Dedifferentiated amniotic fluid mesenchymal stem cell (primary cell): ENCODE measurements around the gene GUCD1.
A peak's percentile ranks its signal among the peaks of the same experiment; 100 is the strongest.
"Not testable (repeated sequence)": the region's sequence is repeated elsewhere in the genome, so short reads cannot be mapped to it uniquely, and the experiment has no call there.

Source experiments
- DNase-seq: peaks from one replicate; pipeline ENCODE4 v3.0.0-alpha.2; 2016; ENCODE audit errors: extremely low spot score

The GUCD1 gene

DNA sequence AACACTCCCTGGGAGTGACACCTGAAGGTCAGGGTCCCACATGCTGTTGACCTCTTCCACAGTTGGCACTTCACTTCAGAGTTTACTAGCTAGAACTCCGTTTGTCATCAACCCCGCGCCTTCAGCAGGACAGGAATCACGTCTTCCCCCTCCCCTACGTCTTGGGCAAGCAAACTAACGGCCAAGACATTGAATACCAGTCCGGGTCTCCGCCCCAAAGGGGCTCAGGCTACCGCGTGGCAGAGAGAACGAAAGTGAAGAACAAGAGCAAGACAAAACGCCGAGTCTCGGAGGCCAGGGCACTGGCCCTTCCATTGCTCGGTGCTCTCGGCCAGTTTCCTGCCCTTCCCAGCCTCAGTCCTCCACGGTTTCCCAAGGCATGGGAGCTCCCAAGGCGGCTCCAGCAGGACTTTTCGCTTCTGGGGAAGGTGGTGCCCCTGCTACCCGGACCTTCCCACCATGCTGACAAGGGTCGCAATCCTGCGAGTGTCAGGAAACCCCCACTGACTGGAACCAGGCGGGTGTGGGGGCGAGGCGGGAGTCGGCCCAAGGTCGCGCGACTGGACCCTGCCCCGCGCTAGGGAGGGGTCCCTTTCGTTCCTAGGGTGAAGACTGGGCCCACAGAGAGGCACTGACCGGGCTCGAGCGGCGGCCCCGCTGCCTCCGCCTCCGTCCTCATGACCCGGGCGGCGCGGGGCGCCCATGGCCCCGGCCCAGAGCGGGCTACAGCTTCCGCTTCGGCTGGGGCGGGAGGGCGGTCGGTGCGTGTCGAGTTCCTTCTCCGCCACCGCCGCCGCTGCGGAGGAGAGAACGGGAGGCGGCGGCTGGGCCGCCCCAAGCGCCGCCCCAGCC lies at the start of gene GUCD1:
Gene GUCD1 (minus strand): TSS at position 826 of the 852 bp plus-strand sequence. CDS start 147 bp downstream, at position 679.
- peak; percentile 40 for DNase-seq

DNA sequence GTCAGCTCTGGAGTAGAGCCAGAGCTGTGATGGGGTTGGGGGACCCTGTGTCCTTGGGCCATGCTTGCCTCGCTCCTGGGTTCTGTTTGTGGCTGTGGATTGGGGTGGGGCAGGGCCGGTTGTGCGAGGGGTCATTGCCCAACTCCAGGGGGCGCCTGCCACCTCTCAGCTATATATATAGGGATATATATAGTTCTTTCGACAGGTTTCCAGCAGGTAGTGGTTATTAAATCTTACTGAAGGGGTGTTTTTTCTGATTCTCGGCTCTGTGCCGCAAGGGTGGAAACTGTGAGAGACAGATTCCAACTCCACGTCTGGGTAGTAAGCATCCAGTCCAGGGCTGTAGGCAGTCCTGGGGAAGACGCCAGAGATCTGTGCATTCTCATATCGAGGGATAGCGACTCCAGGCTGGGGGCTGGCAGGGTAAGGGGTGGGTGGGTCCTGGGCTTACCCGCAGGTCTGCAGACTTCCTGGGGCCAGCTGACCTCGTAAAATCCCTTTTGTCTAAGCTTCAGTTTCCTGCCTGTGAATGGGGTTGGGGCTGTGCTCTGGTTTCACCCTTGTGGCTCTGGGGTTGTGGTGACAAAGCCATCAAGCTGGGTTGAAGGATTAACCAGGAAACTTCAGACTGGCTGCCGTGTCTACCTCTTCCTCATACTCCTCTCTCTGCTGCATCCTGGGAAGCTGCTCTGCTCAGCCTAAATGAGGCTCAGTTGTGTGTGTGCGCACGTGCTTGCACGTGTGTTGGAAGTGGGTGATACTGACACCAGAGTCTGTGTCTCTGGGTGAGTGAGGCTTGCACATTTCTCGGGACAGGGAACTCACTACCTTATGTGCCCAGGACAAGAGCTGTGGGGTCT lies 49.1 kb upstream of the GUCD1 start:
- DNase-seq, result not testable (repeated sequence)

DNA sequence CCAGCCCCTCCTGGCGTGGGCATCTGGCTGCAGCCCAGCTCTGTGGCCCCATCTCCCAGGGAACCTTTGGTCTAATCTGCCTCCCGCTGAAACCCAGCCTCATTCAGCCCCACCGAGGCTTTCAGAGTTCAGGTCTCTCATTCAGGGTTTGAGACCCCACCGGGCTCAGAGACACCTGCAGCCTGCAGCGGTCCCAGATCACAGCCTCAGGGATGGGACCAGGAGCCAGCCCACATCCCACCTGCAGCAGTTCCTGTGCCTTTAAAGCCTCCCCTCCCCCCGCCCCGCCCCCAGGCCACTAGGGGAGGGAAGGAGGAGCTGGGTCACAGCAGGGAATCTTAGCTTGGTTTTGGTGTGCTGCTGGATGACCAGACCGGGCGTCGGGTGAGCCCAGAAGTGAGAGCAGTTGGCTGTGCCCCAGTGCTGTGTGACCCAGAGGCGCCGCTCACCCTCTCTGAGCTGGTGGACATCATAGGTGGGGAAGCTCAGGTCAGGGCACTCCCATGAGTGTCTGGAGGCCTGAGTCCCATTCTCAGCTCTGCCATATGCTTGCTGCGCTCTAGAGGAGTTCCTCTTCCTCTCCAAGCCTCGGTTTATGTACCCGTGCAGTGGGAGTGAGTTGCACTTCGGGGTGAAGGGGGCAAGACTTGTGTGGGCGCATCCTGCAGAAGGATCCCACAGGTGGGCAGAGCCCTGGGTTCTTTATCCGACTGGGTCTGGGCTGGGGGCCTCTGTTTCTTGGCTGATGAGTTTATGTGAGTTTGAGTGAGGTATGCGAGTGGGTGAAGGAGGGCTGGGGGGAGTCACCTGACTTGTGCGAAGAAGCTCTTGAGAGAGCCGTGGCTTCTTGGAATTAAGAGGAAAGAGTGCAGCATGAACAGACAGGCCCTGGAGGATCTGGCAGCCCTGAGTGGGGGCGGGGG lies 48.2 kb upstream of the GUCD1 start, which contains the start of gene GGT1:
Gene GGT1 (plus strand): TSS at position 347 of the 923 bp plus-strand sequence. CDS start 7,889 bp downstream, outside the sequence.
- not testable (repeated sequence) for DNase-seq

DNA sequence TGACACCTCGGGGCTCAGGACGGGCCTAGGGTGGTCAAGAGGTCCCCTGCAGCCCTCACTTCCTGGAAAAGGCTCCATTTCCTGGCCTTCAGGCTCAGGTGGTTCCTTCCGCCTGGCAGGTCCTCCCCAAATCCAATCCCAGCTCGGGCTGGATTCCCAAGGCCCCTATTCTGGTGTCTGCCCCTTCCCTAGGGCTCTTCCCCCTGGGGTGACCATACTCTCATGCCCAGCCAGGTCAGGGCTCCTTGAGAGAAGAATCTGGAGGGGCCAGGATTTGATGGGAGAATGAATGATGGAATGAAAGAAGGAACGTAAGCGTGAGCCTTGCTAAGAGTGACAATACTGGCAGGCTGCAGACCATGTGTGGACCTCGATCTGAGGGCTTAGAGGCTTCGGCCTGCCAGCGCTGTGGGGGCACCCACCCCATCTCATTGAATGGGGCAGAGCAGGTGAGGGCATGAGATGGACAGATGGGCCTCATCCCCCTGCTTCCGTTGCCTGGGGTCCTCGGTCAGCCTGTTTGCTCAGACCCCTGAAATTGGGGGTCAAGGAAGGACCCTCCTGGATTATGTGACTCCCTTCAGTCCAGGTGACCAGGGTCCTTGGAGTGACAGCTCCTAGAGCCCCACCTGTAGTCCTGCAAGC lies 47.3 kb upstream of the GUCD1 start:
- not testable (repeated sequence) for DNase-seq

DNA sequence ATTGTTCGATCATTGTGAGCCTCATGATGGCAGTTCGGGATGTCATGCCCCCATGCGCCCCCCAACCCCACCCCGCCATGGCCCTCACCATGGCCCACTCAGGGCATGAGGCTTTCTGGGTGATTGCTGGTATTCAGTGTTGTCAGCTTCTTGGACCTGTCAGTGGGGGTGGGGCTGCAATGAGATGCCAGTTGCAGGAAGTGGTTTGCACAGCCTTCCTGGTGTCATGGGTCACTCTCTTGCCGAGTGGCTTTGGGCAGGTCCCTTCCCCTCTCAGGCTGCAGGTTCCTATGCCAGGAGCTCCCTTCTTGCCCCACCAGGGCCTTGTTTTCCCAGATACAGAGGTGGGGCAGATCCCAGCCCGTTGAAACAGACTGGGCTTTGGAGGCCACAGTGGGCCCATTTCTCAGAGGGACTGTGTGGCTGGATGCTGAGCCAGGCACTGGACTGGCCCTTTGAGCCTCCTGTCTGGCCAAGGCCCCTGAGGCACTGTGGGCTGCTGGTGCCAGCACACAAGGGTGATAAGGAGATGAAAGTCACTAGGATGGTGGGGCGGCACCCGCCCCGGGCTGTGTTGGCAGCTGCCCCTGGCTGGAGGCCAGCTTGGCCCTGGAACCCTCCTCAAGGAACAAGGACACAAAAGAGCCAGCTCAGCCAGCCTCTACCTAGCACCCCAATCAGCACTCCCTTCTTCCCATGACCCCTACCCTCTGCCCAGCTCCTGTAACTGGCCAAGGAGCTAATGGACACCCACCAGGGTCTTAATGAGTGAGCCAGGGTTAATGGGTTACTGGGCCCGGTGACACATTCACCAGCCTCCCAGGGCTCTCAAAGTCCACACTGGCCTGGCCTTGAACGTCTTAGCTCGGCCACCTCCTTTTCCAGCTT lies 46.5 kb upstream of the GUCD1 start:
- no peak for DNase-seq

DNA sequence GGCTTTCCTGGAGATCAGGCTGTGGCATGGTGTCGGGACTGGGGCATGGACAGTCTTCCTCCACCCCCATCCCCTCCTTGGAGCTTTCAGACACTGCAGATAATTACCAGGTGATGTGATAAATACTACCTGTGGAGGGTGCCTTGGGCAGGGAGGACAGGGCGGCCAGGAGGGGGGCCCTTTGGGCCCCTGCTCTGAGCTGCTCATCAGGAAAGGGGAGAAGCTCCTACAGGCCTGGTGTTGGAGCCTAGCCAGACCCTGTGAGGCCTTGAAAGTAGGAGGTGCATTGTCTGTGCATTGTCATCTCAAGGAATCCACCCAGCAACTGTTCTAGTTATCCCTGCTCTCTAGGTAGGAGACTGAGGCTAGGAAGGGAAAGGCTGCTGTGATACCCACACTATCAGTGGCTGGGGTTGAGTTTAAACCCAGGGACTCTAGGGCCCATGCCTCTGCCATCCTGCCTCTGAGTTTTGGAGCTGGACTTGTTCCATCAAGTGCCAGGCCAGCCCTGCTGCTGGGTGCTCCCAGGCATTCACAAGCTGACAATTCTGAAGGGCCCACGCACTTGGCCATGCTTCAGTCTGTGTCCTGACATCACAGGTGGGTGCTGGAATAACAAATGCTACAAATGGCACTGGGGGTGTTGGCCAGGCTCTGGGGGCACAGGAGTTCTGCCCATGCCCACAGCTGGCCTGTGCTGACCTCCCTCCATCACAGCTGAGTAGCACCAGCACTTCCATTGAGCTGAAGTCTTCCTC lies 45.2 kb upstream of the GUCD1 start:
- not testable (repeated sequence) for DNase-seq

DNA sequence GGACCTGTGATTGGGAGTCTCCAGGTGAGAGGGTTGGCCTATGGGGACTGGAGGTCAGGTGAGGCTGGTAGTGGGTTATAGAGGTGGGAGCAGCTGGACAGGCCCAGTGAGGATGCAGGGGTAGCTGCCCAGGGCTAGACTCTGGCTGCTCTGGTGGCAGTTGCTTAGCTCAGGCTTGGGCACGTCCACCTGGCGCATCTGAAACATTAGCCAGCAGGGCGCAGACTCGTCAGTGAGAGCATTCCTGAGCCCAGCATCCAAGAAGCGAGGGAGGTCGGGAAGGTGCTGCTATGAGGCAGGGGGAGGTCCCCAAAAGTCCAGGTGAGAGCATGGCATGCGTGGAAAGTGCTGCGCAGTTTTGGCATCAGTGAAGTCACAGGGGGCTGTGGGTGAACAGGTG lies 44.6 kb upstream of the GUCD1 start:
- no peak for DNase-seq

DNA sequence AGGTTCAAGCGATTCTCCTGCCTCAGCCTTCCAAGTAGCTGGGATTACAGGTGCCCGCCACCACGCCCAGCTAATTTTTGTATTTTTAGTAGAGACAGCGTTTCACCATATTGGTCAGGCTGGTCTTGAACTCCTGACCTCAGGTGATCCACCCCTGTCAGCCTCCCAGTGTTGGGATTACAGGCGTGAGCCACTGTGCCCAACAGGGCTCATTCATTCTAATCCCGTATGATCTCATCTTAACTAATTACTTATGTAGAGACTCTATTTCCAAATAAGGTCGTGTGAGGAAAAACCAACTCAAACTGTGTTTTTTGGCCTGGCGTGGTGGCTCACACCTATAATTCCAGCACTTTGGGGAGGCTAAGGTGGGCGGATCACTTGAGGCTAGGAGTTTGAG lies 42.1 kb upstream of the GUCD1 start:
- DNase-seq, result not testable (repeated sequence)

DNA sequence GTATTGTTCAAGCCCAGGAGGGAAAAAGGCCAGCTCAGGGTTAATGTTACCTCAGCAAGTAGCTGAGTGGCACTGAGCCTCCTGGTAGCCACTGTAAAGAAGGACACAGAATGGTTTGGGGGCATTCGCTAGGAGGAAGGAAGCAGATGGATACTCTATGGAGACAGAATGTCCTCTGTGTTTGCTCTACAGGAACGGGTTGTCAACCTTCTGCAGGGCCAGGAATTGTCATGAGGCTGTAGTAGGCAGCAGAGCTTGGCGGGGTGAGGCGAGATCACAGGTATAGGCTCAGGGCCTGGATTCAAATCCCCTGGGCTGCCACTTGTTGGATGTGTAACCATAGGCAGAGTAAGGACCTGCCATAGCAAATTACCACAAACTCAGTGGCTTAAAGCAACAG lies 40.9 kb upstream of the GUCD1 start:
- DNase-seq, result no peak

DNA sequence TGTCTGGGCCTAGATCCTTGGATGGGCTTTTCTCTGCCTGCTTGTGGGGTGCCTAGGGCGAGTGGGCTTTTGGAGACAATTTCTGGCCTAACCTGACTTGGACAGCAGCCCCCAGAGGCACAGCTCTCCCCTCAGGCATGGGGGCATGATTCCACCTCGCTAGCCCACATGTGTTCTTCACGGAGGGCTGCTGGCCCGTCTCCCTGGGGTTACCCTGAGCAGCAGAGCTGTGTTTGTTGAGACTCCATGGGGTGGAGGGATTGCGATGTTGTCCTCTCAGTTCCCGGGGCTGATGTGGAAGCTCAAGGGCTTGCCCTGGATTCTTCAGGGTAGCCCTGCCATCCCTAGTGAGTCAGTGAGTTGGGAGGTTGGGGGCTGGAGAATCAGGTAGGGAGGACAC lies 40.3 kb upstream of the GUCD1 start:
- no peak for DNase-seq

DNA sequence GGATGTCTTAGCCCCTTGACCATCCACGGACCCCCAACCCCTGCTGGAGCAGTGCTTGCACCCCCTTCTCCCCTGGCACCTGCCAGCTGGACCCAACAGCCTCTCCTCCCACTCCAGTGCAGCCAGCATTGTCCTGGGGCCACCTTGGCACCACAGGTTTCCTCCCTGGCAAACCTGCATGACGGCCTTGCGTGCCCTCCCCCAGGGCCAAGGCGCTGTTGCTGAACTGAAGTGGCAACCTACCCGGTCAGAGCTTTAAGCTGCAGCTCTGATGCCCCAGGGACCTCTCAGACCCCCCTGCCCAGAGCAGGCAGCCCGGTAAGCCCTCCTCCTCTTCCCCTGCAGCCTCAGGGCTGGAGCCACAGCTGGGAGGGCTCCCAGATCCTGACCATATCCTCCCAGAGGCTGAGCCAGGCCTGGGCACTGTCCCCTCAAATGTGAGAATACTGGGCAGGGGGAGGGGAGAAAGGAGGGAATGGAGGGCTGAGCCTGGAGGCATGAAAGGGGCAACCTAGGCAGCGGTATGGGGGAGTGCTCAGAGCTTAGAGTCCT lies 39.7 kb upstream of the GUCD1 start:
- no peak for DNase-seq

DNA sequence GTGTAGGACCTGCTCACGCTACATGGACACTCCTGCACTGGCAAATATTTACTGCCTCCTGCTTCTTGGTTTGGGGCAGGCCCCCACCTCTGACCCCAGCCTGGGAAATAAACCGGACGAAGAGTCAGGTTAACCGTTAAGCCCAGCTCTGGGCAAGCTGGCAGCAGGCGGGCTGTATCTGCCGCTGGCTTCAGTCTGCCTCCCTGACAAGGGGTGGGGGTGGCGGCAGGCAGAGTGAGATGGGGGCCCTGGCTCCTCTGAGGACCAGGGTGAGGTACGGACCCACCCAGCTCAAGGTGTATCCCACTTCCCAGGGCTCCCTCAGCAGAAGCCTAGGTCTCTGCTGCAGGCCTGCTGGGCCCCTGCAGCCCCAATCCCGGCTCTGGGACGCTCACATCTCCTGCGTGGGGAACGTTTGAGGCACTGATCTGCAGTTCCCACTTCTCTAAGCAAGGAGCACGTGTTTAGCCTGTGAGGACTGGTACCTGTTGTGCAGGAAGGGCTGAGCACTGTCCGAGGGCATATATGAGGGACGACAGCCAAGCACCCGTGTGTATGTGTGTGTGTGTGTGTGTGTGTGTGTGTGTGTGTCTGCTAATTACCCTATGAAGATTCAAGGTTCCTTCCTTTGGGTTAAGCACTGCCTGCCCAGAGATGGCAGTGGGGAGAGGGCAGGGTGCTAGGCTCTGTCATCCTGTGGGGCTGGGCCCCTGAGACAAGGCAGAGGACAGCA lies 39.1 kb upstream of the GUCD1 start:
- DNase-seq, result no peak

DNA sequence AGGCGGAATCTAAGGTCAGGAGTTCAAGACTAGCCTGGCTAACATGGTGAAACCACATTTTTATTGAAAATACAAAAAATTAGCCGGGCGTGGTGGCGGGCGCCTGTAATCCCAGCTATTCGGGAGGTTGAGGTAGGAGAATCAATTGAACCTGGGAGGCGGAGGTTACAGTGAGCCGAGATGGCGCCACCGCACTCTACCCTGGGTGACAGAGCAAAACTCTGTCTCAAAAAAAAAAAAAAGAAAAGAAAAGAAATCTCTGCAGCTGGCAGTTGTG lies 38.6 kb upstream of the GUCD1 start:
- not testable (repeated sequence) for DNase-seq

DNA sequence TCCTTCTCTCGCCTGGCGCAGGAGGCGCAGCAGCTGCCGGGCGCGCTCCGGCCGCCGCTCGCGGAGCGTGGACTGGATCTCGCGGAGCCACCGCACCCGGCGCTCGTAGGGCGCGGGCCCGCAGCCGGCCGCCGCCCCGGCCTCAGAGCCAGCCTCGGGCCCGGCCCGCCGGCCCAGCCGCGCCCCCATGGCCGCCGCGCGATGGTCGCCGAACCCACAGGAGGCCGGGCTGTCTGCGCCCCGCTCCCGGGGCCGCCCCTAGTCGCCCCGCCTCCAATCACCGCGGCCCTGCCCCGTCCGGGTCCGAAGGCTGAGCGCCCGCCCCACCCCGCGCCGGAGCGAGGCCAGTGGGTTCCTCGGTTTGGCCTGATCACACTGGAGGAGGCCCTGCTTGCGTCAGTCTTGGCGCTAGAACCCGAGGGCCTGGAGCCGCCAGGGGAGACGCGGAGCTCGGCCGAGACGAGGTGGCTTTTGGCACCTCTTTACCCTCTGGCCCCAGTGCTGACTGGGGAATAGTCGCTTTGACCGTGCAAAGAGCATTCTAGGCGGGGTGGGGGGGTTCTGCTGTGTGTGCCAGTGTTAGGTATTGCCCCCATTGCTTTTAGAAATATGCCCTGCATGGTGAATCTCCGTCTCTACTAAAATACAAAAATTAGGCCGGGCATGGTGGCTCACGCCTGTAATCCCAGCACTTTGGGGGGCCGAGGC lies 38.1 kb upstream of the GUCD1 start, which contains the start of gene LRRC75B:
Gene LRRC75B (minus strand): TSS at position 223 of the 708 bp plus-strand sequence. CDS start 34 bp downstream, at position 189.
- DNase-seq, result peak; percentile 56

DNA sequence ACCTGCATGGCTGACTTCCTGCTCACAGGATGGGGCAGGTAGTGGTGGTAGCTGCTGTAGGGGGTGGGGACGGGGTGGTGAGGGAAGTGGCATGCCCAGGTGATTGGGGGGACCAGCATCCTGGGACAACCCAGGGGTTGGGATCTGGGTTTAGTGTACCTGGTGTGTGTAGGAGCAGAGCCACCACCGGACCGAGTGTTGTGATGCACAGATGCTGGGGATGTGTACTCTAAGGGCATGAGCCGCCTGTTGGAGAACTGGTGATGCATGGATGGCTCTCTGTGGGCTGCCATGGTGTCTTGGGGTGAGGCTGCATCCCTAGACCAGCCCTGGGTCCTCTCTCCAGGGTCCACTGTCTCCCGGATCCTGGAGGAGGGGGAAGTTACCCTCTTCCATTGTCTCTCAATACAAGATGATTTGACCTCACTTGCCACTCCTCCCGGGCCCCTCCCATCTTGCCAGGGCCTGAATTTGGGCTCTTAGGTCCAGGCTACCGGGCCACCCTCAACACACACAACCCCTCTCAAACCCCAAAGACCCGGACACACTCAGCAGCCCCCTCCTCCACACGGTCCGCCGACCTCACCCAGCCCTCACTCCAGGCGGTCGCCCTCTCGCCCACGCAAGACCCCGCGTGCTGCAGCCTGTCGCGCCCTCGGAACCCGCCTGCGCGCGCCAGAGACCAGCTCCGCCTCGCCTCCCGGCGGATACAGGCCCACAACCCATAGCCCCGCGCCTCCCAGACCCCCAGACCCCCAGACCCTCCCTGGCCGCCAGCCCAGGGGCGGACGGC lies 37.3 kb upstream of the GUCD1 start:
- no peak for DNase-seq

DNA sequence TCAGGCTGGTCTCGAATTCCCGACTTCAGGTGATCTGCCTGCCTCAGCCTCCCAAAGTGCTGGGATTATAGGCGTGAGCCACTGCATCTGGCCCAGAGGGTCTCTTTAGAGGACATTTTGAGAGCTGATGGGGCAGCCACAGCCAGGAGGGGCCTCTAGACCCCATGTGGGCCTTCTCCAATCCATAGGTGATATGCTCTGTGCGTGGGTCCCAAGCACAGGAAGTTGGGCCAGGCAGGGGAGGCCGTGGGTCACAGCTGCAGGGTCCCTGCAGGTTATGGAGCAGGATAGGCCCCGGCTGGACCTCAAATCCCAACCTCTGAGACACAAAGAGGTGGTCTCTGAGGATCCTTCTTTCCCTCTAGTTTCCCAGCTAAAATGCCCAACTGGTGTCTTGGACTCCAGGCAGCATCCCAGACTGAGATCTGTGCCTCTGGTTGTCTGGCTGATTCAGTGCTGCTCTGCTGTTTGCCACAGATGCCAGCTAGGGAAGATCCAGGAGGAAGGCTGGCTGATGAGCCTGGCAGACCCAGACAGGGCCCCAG lies 36.4 kb upstream of the GUCD1 start:
- no peak for DNase-seq
